Mammary epithelial cell (primary cell): ENCODE measurements around the gene SNX9.

Source experiments
- CTCF ChIP-seq, 2 donors: IDR thresholded peaks in 1 of 2; conservative IDR thresholded peaks in 1 of 2; 2 replicates each; pipeline ENCODE4 v1.5.1; 2011 to 2012; ENCODE audit warnings: inconsistent platforms in 2 of 2, low read length in 2 of 2, mild to moderate bottlenecking in 2 of 2, control low read depth in 1 of 2, low read depth in 1 of 2; ENCODE audit not compliant: insufficient read depth in 1 of 2; ENCODE audit errors: extremely low read depth in 1 of 2
- EZH2 ChIP-seq: IDR thresholded peaks from 2 replicates; pipeline ENCODE4 v1.6.1; 2012; ENCODE audit warnings: low read length, inconsistent platforms, borderline replicate concordance

GRCh38 chr6:157909282-157909664, 86.2 kb downstream of the SNX9 start:
- TF ChIP-seq EZH2 (no peak), CTCF (conservative IDR thresholded peaks at IDR 0.05 in 1 of 2, IDR thresholded peaks at IDR 0.05 in 1 of 2; ENCODE audit: extremely low read depth in 1 of 2, insufficient read depth in 1 of 2, low read depth in 1 of 2, low read length in 2 of 2) (no peak)
